H1 (cell line): ENCODE results near the gene MUSTN1. TPM values are rescaled to one million over a fixed set of nuclear protein-coding genes. Genes with fewer than 3 reads are reported as not detected.

Experiments used
- CTCF ChIA-PET: fragments of 300-600 bp; sonication (Branson Sonifier 250); formaldehyde crosslinking; loops from one replicate; lab custom pipeline; 2021; ENCODE audit not compliant: partially characterized antibody; lab: Charles Lee
- POLR2A ChIA-PET: fragments of 300-600 bp; sonication (Branson Sonifier 250); formaldehyde crosslinking; loops from one replicate; lab custom pipeline; 2021; ENCODE audit warnings: inconsistent platforms; ENCODE audit not compliant: partially characterized antibody; lab: Charles Lee
- DNase-seq, 2 experiments: peaks; one replicate each; pipeline versions ENCODE4 v3.0.0 to v3.0.0-alpha.2; 2010 to 2022; ENCODE audit warnings: low spot score in 2 of 2, low read depth in 1 of 2, mixed read lengths in 1 of 2
- FAIRE-seq: peaks from 2 replicates; lab custom pipeline; 2011; peaks lifted over from hg19 to GRCh38; lab: Jason Lieb, UNC
- H2AFZ ChIP-seq: 2 replicates; pipeline ENCODE4 v1.8.1; 2012; ENCODE audit warnings: low read length, inconsistent platforms
- H2AK5ac ChIP-seq: 2 replicates; pipeline ENCODE4 v1.6.1; 2013; ENCODE audit warnings: low read depth, low read length
- H2BK120ac ChIP-seq: replicated peaks from 2 replicates; pipeline ENCODE3; 2013; ENCODE audit warnings: low read depth, low read length, inconsistent platforms
- H2BK12ac ChIP-seq: 2 replicates; pipeline ENCODE4 v1.6.1; 2013; ENCODE audit warnings: low read depth, low read length
- H2BK15ac ChIP-seq: 2 replicates; pipeline ENCODE4 v1.6.1; 2013; ENCODE audit warnings: low read length
- H2BK20ac ChIP-seq: 2 replicates; pipeline ENCODE4 v1.6.1; 2013; ENCODE audit warnings: low read length
- H2BK5ac ChIP-seq: 2 replicates; pipeline ENCODE4 v1.6.1; 2013; ENCODE audit warnings: low read depth, low read length
- H3K14ac ChIP-seq: 2 replicates; pipeline ENCODE4 v1.6.1; 2013; ENCODE audit warnings: inconsistent platforms; ENCODE audit not compliant: insufficient read length
- H3K18ac ChIP-seq: 2 replicates; pipeline ENCODE4 v1.6.1; 2013; ENCODE audit warnings: low read length; ENCODE audit errors: extremely low read depth
- H3K23ac ChIP-seq: 2 replicates; pipeline ENCODE4 v1.6.1; 2013; ENCODE audit warnings: inconsistent platforms; ENCODE audit not compliant: insufficient read length
- H3K23me2 ChIP-seq: 2 replicates; pipeline ENCODE4 v1.6.1; 2013; ENCODE audit warnings: low read depth, low read length
- H3K27ac ChIP-seq: 2 replicates; pipeline ENCODE4 v1.6.1; 2011; ENCODE audit warnings: low read depth, low read length, inconsistent platforms
- H3K27me3 ChIP-seq, 4 experiments: replicated peaks in 1 of 4; 1 replicate in 1 of 4; 2 replicates in 3 of 4; pipeline versions ENCODE4 v1.6.1 to v1.8.1; 2011 to 2013; ENCODE audit warnings: low read length in 3 of 4, mild to moderate bottlenecking in 3 of 4, inconsistent platforms in 2 of 4, mixed read lengths in 2 of 4, moderate library complexity in 1 of 4; ENCODE audit not compliant: control insufficient read depth in 3 of 4, insufficient read depth in 3 of 4; ENCODE audit errors: extremely low read depth in 1 of 4
- H3K36me3 ChIP-seq, 4 experiments: 2 replicates each; pipeline versions ENCODE4 v1.6.1 to v1.8.1; 2011 to 2013; ENCODE audit warnings: mild to moderate bottlenecking in 4 of 4, low read length in 3 of 4, moderate library complexity in 2 of 4, control low read depth in 1 of 4, inconsistent platforms in 1 of 4; ENCODE audit not compliant: insufficient read depth in 4 of 4, control insufficient read depth in 2 of 4
- H3K4ac ChIP-seq: replicated peaks from 2 replicates; pipeline ENCODE3; 2013; ENCODE audit warnings: low read length, low read depth, mixed read lengths, inconsistent platforms; ENCODE audit not compliant: insufficient read length
- H3K4me1 ChIP-seq, 4 experiments: replicated peaks in 1 of 4; 1 replicate in 1 of 4; 2 replicates in 3 of 4; pipeline versions ENCODE4 v1.6.1 to v1.8.1; 2011 to 2013; ENCODE audit warnings: low read length in 3 of 4, inconsistent platforms in 2 of 4, mixed read lengths in 1 of 4; ENCODE audit not compliant: insufficient read depth in 4 of 4, control insufficient read depth in 3 of 4
- H3K4me2 ChIP-seq, 2 experiments: 2 replicates each; pipeline versions ENCODE4 v1.6.1 to v1.8.1; 2011 to 2013; ENCODE audit warnings: low read depth in 2 of 2, low read length in 2 of 2, control low read depth in 1 of 2, inconsistent platforms in 1 of 2, mild to moderate bottlenecking in 1 of 2; ENCODE audit not compliant: insufficient read depth in 1 of 2
- H3K4me3 ChIP-seq, 4 experiments: fragments of 200-600, 300-600 bp in 1 of 4; sonication (generic), shearing (Covaris generic), sonication (Bioruptor Twin) in 1 of 4; 2 replicates each; pipeline versions ENCODE4 v1.5.1 to v1.8.1; 2011 to 2016; ENCODE audit warnings: low read length in 4 of 4, low read depth in 3 of 4, control low read depth in 2 of 4, inconsistent platforms in 2 of 4, mild to moderate bottlenecking in 2 of 4, mixed read lengths in 1 of 4, moderate library complexity in 1 of 4; ENCODE audit not compliant: insufficient read depth in 2 of 4; ENCODE audit errors: extremely low read depth in 1 of 4
- H3K56ac ChIP-seq: replicated peaks from 2 replicates; pipeline ENCODE3; 2013; ENCODE audit warnings: low read depth, mild to moderate bottlenecking, mixed read lengths, low read length, inconsistent platforms; ENCODE audit not compliant: insufficient read length
- H3K79me1 ChIP-seq: 2 replicates; pipeline ENCODE4 v1.6.1; 2013; ENCODE audit warnings: low read depth, low read length, control low read depth
- H3K79me2 ChIP-seq, 2 experiments: 2 replicates each; pipeline versions ENCODE4 v1.6.1 to v1.8.1; 2012 to 2013; ENCODE audit warnings: low read length in 2 of 2, mild to moderate bottlenecking in 2 of 2, inconsistent platforms in 1 of 2; ENCODE audit not compliant: insufficient read depth in 2 of 2, control insufficient read depth in 1 of 2
- H3K9ac ChIP-seq, 4 experiments: replicated peaks in 1 of 4; 1 replicate in 1 of 4; 2 replicates in 3 of 4; pipeline versions ENCODE4 v1.6.1 to v1.8.1; 2011 to 2013; ENCODE audit warnings: low read depth in 3 of 4, low read length in 3 of 4, control low read depth in 2 of 4, mild to moderate bottlenecking in 2 of 4, moderate library complexity in 2 of 4, inconsistent platforms in 1 of 4; ENCODE audit errors: extremely low read depth in 1 of 4
- H3K9me3 ChIP-seq, 2 experiments: 2 replicates each; pipeline versions ENCODE4 v1.6.1 to v1.8.1; 2012 to 2013; ENCODE audit warnings: mild to moderate bottlenecking in 2 of 2, moderate library complexity in 2 of 2, control low read depth in 1 of 2, inconsistent platforms in 1 of 2, low read depth in 1 of 2, low read length in 1 of 2, mixed read lengths in 1 of 2; ENCODE audit not compliant: insufficient read depth in 2 of 2
- H4K20me1 ChIP-seq, 2 experiments: replicated peaks in 1 of 2; 2 replicates each; pipeline versions ENCODE3 to v1.8.1; 2011 to 2013; ENCODE audit warnings: inconsistent platforms in 2 of 2, low read length in 2 of 2, mild to moderate bottlenecking in 1 of 2; ENCODE audit not compliant: insufficient read depth in 2 of 2, control insufficient read depth in 1 of 2
- H4K5ac ChIP-seq: 2 replicates; pipeline ENCODE4 v1.6.1; 2013; ENCODE audit warnings: low read length, low read depth, mixed read lengths, inconsistent platforms; ENCODE audit not compliant: insufficient read length
- H4K8ac ChIP-seq: 2 replicates; pipeline ENCODE4 v1.8.0; 2013; ENCODE audit warnings: mild to moderate bottlenecking, moderate library complexity, low read length, inconsistent platforms; ENCODE audit not compliant: insufficient read depth; ENCODE audit errors: extremely low read depth
- H4K91ac ChIP-seq: replicated peaks from 2 replicates; pipeline ENCODE3; 2013; ENCODE audit warnings: low read length, mixed read lengths, inconsistent platforms; ENCODE audit not compliant: insufficient read length
- TAF1 ChIP-seq: IDR thresholded peaks from 2 replicates; pipeline ENCODE4 v1.6.1; 2011; ENCODE audit warnings: mild to moderate bottlenecking, low read depth, low read length
- WGBS, 2 experiments: shearing (Covaris generic) in 1 of 2; methylation state at CpG; one replicate each; pipeline versions ENCODE4 v1.1.6 to v1.1.7; 2013 to 2015; ENCODE audit warnings: low lambda C conversion rate in 2 of 2, mixed read lengths in 2 of 2, inconsistent platforms in 1 of 2, low coverage in 1 of 2, missing lambda C conversion rate in 1 of 2; ENCODE audit not compliant: insufficient replicate concordance in 2 of 2, insufficient coverage in 1 of 2, insufficient read length in 1 of 2; ENCODE audit errors: extremely low coverage in 1 of 2, missing lambda C conversion rate in 1 of 2; 5-methylcytosine and 5-hydroxymethylcytosine counted together
- polyA plus RNA-seq, 7 experiments: library from polyadenylated mRNA; depleted of rRNA in 3 of 7; stranded (reverse) in 5 of 7; unstranded in 2 of 7; fragments of >200 nt in 5 of 7; fragments of 200-250 nt in 2 of 7; gene quantifications; 1 replicate in 5 of 7; 2 replicates in 1 of 7; 4 replicates in 1 of 7; pipeline versions ENCODE4 v1.2.1 to v1.2.3, GENCODE V29; 2011 to 2013; ENCODE audit warnings: missing spikeins in 2 of 7, mixed read lengths in 2 of 7
- total RNA-seq: library from RNA; stranded (reverse); fragmentation: NEBNext Ultra II Directional; extraction: Animal tissue kit (Norgen Biotek cat#: 25700); gene quantifications from 2 replicates; pipeline ENCODE4 v1.2.1, GENCODE V29; 2021

The MUSTN1 gene
- total and polyA plus RNA-seq, 2 of the 8 experiments (the other 6 are each of a cell fraction or from before 2014, with no cell fraction given) = 1.1 to 2.4 TPM

GRCh38 chr3:52798376-52798977, 36.3 kb downstream of the MUSTN1 start:
- CTCF ChIA-PET = interaction anchor here (0.5 to 6.9 kb wide), 27 partner anchors 8 to 349 kb away, joined by 3 to 86 read pairs (median 6); partner anchors contain the start of genes ITIH1, MUSTN1 and NEK4
- H2BK15ac ChIP-seq = no peak overlapping the region
- no peak overlapping the region for H4K5ac ChIP-seq
- DNase-seq (no peak), FAIRE-seq (no peak)
- no peak overlapping the region for H4K8ac ChIP-seq
- WGBS, 2 experiments = 77% methylated on average over 10 of the region's 10 CpGs; no CpG with 5 or more reads in 1 of the 2 experiments
- no peak overlapping the region for H3K27ac ChIP-seq
- H2BK120ac ChIP-seq = no peak overlapping the region
- H3K4ac ChIP-seq = no peak overlapping the region
- no peak overlapping the region for H3K56ac ChIP-seq
- H4K20me1 ChIP-seq = peaks cover 0 to 2% of the 10 kb centered on the region in 2 experiments
- H3K4me3 ChIP-seq = no peak overlapping the region
- H3K9me3 ChIP-seq = no peaks in the 10 kb centered on the region
- H3K79me1 ChIP-seq = no peaks in the 10 kb centered on the region
- no peak overlapping the region for H2AK5ac ChIP-seq
- H2BK5ac ChIP-seq = 0 out of 2 replicates have a peak overlapping the region, but pooled peaks have one; percentile 35
- no peak overlapping the region for H3K18ac ChIP-seq
- H3K14ac ChIP-seq = no peak overlapping the region
- no peaks in the 10 kb centered on the region for H3K36me3 ChIP-seq
- no peak overlapping the region for H3K4me2 ChIP-seq
- no peak overlapping the region for H4K91ac ChIP-seq
- H3K79me2 ChIP-seq = no peaks in the 10 kb centered on the region
- no peaks in the 10 kb centered on the region for H3K4me1 ChIP-seq
- H3K27me3 ChIP-seq = no peaks in the 10 kb centered on the region
- no peaks in the 10 kb centered on the region for H3K23me2 ChIP-seq
- peak overlapping the region; percentile 9; the same call in 1 of the 2 replicates for H2AFZ ChIP-seq
- no peak overlapping the region for H3K9ac ChIP-seq
- POLR2A ChIA-PET = interaction anchor here (0.6 to 1.9 kb wide), 2 partner anchors 11 to 28 kb away, joined by 4 to 6 read pairs; partner anchors contain the start of gene NEK4
- H2BK12ac ChIP-seq = no peak overlapping the region
- H2BK20ac ChIP-seq = no peak overlapping the region
- no peak overlapping the region for H3K23ac ChIP-seq
- TF ChIP-seq TAF1 = no peak
